Embryonic facial prominence (tissue), 1 donor: Measurements from ENCODE around the gene APOLD1.
"Not testable (repeated sequence)": the region's sequence is repeated elsewhere in the genome, so short reads cannot be mapped to it uniquely, and the experiment has no call there.

Source experiments
- DNase-seq: peaks from one replicate; pipeline ENCODE4 v3.0.0-alpha.2; 2016; ENCODE audit errors: extremely low spot score

Gene APOLD1, protein sequence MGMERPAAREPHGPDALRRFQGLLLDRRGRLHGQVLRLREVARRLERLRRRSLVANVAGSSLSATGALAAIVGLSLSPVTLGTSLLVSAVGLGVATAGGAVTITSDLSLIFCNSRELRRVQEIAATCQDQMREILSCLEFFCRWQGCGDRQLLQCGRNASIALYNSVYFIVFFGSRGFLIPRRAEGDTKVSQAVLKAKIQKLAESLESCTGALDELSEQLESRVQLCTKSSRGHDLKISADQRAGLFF

GRCh38 chr12:12784911-12785814 lies at the start of gene APOLD1:
TSS of gene APOLD1 (plus strand) at chr12:12785659. CDS start at chr12:12785692, 33 bp downstream.
- DNase-seq: no peak

DNA sequence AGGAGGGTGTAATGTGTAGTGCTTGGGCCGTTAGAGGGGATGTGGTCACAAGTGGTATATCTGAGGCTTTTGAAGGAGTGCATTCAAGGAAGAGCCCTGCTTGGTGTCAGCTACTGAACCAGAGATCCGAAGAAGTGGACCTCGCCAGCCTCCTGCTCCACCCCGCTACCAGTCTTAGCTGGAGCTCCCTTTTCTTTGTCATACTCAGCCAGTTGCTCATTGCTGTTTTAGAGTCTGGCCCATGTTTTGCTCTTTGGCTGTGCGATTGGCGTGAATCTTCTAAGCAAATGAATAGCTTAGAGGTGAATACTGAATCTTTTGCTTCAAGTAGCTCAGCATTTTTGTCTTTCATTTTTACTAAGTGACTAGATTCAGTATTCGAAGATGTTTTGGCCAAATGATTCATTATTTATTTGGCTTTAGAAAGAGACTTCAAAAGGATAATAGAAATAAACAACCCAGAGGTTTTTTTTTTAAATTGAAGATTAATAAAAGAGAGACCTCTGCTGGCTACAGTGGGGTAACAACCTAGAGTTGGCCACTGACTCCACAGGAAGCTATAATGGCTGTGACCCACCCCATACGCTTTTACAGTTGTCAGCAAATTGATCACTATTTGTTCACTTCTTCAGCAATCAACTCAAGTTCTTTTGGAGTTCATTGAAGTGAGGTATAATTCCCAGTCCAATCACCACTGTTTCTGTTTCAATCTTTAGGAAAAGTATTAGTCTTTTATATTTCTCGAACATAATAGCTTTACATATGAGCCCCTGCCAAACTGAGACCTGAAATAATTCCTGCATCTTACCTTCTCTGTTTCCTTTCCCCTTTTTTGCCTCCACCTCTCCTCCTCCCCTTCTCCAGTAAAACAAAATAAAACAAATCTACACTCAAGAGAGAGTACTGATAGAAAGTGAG lies 48.4 kb upstream of the APOLD1 start:
- no peak for DNase-seq

DNA sequence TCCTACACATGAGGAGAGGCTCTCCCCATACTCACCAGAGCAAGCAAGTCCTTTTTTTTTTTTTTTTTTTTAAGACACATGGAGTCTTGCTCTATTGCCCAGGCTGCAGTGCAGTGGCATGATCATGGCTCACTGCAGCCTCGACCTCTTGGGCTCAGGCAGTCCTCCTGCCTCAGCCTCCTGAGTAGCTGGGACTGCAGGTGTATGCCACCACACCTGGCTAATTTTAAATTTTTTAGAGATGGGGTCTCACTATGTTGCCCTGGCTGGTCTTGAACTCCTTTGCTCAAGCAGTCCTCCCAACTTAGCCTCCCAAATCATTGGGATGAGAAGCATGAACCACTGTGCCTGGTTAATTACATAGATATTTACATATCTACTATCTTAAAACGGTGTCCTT lies 47.3 kb upstream of the APOLD1 start:
- DNase-seq: not testable (repeated sequence)

GRCh38 chr12:12741660-12742059 lies 43.8 kb upstream of the APOLD1 start:
- no peak for DNase-seq

- no peak for DNase-seq
Measured at GRCh38 chr12:12744546-12745305, 40.7 kb upstream of the APOLD1 start.

DNA sequence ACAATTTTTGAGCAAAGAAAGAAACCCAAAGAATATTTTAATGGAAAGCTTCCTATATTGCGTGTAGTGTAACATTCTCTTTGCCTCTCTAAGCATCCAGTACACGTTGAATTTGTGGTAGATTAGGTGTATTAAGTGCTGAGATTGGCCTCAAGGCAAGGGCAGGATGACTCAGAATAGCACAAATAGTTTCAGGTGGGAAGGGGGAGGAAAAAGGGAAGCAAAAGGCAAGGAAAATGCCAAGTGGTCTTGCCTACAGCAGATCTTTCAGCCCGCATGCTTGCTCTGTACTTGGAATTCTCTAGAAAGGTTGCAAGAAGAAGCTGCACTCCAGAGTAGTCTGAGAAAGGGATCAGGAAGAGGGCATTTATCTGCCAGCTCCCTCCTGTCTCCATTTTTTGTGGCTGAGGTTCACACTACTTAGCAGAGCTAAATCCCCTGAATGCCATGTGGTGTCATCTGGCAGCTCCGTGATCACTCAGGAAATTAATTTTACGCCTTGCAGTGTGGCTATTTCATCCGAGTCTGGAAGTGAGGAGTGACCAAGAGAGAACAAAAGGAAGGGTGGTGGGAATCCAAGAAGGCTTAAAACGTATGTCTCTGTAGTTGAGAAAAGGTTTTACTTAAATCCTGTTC lies 39.8 kb upstream of the APOLD1 start:
- no peak for DNase-seq

DNA sequence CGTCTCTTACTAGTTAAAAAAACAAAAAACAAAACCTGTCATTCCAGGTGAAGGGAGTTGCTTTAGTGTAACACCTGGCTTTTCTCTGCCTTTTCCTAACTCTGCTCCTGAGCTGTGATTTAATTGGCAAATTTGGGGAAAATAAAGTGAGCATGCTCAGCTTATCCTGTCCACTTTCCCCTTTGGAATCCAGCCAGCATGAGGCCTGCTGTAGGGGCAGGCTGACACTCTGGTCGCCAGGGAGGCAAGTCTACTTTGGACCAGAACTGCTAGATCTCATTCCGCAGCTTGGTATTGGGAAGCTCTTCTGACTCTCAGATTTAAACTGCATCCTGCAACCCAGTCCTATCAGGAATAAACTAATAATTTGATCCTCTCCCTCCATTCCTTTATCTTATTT lies 38.2 kb upstream of the APOLD1 start:
- no peak for DNase-seq

DNA sequence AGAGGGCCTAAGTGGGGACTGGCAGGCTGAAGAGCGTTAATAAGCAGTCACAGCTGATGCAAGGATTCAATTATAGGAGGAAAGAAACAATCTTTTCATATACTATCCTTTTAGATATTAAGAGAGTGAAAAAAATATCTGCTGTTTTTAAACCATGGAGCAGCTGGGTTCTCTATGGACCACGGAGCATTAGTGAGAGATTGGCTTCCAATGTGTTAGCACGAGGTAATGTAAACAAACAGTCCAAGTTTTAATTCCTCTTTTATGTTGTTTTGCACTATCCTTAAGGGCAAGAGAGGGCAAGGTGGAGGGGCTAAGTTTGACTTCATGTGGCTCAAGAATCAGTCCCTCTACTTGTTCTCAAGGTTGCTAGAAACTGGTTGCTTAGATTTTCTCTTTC lies 37.4 kb upstream of the APOLD1 start:
- no peak for DNase-seq

DNA sequence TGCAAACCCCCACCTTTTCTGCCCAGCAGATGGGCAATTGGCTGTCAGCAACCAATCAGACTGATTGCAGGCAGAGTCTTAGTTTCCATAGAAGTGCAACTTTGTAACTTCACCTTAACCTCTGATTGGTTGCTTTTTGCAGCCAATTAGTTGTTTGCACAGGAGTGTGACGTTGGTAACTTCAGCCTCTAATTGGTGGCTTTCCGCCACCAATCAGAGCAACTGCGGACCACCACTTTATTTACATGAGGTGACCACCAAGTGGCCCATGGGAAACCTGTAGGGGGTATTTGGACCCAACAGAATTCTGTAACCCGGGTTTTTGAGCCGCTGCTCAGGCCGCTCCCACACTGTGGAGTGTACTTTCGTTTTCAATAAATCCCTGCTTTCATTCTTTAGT lies 36.0 kb upstream of the APOLD1 start:
- DNase-seq: no peak

DNA sequence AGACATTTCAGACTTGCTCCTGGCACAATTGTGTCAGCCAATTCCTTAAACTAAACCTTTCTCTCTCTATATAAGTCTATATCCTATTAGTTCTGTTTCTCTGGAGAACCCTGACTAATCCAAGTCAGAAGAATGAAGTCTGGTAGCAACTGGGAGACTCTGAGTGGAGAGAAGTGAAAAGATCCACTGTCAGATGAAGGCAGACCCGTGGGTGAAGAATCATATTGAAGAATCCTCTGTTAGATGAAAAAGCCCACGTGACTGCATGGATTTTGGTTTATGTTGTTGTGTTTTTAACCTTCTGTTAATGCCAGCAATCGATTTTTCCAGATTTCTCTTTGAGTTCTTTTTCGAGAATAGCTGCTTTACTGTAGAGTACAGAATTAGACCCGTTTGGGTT lies 29.5 kb upstream of the APOLD1 start:
- no peak for DNase-seq

DNA sequence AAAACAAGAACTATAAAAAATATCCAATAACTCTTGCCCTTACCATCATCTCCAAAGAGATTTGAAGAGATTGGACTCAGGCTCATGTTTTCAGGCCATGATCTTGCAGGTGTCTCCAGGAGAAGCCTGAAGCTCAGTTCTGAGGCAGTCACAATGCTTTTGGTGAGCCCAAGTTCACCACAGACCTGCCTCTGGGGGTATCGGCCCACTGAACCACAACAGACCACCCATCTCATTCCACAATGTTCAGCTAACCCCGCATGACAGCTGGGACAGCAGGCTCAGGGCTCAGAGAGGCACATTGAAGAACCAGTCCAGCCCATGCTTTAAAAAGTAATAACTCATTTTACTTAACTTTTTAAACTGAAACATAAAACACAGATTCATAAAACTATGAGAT lies 28.3 kb upstream of the APOLD1 start:
- no peak for DNase-seq

- no peak for DNase-seq
Measured at GRCh38 chr12:12759234-12759915, 26.1 kb upstream of the APOLD1 start.

DNA sequence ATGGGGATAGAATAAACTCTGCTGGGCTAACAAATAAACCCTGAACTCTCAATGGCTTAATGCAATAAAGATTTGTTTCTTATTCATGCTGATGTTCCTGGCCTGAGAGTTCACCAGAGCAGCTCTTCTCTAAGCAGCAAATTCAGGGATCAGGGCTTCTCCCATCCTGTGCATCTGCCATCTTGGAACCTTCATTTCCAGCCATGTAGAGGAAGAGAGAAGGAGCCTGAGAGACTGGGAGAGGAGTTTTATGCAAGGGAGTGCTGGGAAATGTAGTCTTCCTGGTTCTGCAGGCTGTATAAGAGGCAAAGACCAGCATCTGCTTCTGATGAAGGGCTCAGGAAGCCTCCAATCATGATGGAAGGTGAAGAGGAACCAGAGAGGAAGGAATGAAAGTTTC lies 20.6 kb upstream of the APOLD1 start:
- no peak for DNase-seq

- no peak for DNase-seq
Measured at GRCh38 chr12:12770262-12770661, 15.2 kb upstream of the APOLD1 start.

- no peak for DNase-seq
Measured at GRCh38 chr12:12774791-12775190, 10.7 kb upstream of the APOLD1 start.

DNA sequence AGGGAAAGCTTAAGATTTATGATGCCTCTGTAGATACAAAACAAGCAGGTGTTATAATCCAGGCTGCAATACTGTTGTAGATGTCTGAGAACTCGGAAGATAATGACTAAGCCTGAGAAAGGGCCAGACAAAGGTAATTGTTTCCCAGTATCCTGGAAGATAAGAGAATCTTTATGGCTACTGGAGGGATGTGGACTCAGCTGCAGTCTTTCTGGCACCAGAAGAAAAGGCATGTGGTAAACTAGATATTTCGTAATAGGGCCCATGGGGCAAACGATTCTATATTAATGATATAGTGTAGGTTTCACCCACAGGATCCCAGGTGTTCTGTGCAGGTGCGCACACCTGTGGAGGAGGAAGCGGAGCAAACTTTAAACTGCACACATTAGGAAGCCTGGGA lies 9.2 kb upstream of the APOLD1 start:
- DNase-seq: no peak

GRCh38 chr12:12777092-12777491 lies 8.4 kb upstream of the APOLD1 start:
- no peak for DNase-seq

- no peak for DNase-seq
Measured at GRCh38 chr12:12779007-12779406, 6.5 kb upstream of the APOLD1 start.

GRCh38 chr12:12779529-12779928 lies 5.9 kb upstream of the APOLD1 start:
- DNase-seq: no peak

GRCh38 chr12:12784116-12784515 lies 1.3 kb upstream of the APOLD1 start:
- no peak for DNase-seq
